Gastrocnemius medialis (tissue), 4 donors: ENCODE data around the gene ZNF443. TPM values are rescaled to one million over a fixed set of nuclear protein-coding genes. Genes with fewer than 3 reads are reported as not detected.
A peak's percentile ranks its signal among the peaks of the same experiment; 100 is the strongest.
"Not testable (repeated sequence)": the region's sequence is repeated elsewhere in the genome, so short reads cannot be mapped to it uniquely, and the experiment has no call there.

Source experiments
- ATAC-seq, 2 donors: fragments of 150-250 bp; one replicate each; pipeline ENCODE4 v1.9.1; 2016
- DNase-seq, 2 donors: peaks; one replicate each; pipeline ENCODE4 v3.0.0-alpha.2; 2019
- H3K27ac ChIP-seq, 4 donors: fragments of 200-600 bp; sonication (generic); 1 replicate in 1 of 4; 2 replicates in 3 of 4; pipeline ENCODE4 v1.5.1; 2016 to 2018; ENCODE audit warnings: mild to moderate bottlenecking in 2 of 4, moderate library complexity in 1 of 4
- H3K27me3 ChIP-seq, 3 donors: fragments of 200-600 bp; sonication (generic) in 2 of 3; 1 replicate in 1 of 3; 2 replicates in 2 of 3; pipeline versions ENCODE4 v1.5.1 to v1.6.0; 2016 to 2019; ENCODE audit warnings: mild to moderate bottlenecking in 1 of 3, moderate library complexity in 1 of 3
- H3K36me3 ChIP-seq, 2 donors: fragments of 200-600 bp; sonication (generic) in 1 of 2; one replicate each; pipeline ENCODE4 v1.5.1; 2017 to 2018
- H3K4me1 ChIP-seq, 2 donors: fragments of 200-600 bp; sonication (generic) in 1 of 2; one replicate each; pipeline ENCODE4 v1.5.1; 2016 to 2017; ENCODE audit warnings: mild to moderate bottlenecking in 2 of 2
- H3K4me3 ChIP-seq, 4 donors: fragments of 200-600 bp; sonication (generic) in 3 of 4; 1 replicate in 1 of 4; 2 replicates in 3 of 4; pipeline ENCODE4 v1.5.1; 2016 to 2019; ENCODE audit warnings: mild to moderate bottlenecking in 2 of 4
- H3K9me3 ChIP-seq, 3 donors: fragments of 200-600 bp; sonication (generic) in 2 of 3; 1 replicate in 1 of 3; 2 replicates in 2 of 3; pipeline ENCODE4 v1.5.1; 2016 to 2019
- POLR2A ChIP-seq, 2 donors: fragments of 450-650 bp; IDR thresholded peaks; one replicate each; pipeline ENCODE4 v1.6.1; 2017; ENCODE audit warnings: antibody characterized with exemption in 2 of 2, mild to moderate bottlenecking in 2 of 2, moderate library complexity in 2 of 2
- in situ Hi-C, 4 donors: fragments of 200-750 bp; cut with MboI; loops; one replicate each; pipeline versions ENCODE4 v1.15.0 to v1.8.0; 2017; ENCODE audit warnings: low sequenced_read_pairs in 4 of 4
- intact Hi-C: fragments of 100-400 bp; cut with DNase I; formaldehyde crosslinking; loops from one replicate; pipeline ENCODE4 v1.15.1; 2023; ENCODE audit warnings: low total_unique reads
- total RNA-seq, 4 donors: library from RNA; depleted of rRNA; stranded (reverse); fragments of >200 nt; gene quantifications; one replicate each; pipeline versions ENCODE4 v1.1.0 to v1.2.3, GENCODE V29; 2016
- TF ChIP-seq, protein P1 (sequence below), 5 experiments: fragments of 450-650 bp in 3 of 5; fragments of 200-600 bp in 2 of 5; sonication (generic) in 2 of 5; IDR thresholded peaks in 4 of 5; conservative IDR thresholded peaks in 1 of 5; 1 replicate in 4 of 5; 2 replicates in 1 of 5; pipeline ENCODE4 v1.5.1; 2016 to 2019; ENCODE audit warnings: antibody characterized with exemption in 5 of 5, mild to moderate bottlenecking in 3 of 5, moderate library complexity in 3 of 5

ZNF443 gene
- total RNA-seq = 1 to 10 TPM in 3 of 4 donors, under 1 TPM in 1; 0.95 to 2.3 (median 1.7) TPM

DNA sequence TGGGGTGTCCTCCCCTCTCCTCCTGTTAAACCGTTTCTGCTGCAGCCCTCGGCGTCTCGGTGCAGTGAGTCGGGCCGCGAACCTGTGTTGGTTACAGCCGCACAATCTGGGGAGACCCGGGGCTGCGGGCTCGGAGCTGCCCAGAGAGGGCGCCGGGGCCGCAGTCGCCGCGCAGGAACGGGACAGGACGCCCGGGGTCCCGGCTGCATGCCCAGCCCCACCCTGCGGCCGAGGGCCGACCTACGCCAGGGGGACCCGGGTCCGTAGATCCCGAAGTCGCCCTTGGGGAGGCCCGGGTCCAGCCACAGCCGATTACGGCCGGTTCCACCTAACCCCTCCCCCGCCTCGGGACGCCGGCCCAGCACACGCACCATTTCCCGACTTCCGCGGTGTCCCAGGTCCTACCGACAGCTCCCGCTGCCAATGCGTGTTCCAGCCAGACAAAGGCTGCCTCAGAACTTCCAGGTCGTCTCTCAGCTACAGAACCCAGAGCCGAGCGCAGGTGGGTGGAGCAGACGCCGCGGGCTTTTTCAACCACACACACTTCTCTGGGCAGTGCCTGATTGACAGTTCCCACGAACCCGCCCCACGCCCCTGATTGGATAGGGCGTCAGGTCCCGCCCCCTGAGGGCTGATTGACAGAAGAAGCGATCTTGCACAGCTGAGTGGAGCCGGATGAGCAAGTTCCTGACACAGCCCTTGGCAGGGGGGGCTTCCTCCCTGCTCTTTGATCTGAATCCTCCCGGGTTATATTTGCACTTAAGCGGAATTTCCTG, at the start of gene ZNF443:
ZNF443 (minus strand) TSS at position 481 of the 776 bp plus-strand sequence; CDS start at position 374, 107 bp downstream.
- H3K4me3 ChIP-seq = peak within 1 kb of the TSS; percentile 78 to 83 (median 80)

DNA sequence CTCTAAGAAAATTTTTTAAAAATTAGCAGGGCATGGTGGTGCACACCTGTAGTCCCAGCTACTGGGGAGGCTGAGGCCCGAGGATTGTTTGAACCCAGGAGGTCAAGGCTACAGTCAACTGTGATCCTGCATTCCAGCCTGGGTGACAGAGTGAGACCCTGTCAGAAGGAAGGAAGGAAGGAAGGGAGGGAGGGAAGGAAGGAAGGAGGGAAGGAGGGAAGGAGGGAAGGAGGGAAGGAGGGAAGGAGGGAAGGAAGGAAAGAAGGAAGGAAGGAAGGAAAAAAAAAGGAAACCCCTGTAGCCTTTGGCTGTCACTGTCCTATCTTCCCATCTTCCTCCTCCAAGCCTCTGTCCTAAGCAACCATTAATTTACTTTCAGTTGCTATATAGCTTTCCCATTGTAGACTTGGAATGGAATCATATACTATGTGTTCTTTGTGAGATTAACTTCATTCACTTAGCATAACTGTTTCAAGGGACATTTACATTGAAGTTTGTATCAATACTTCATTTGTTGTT, 45.5 kb upstream of the ZNF443 start:
- H3K4me3 ChIP-seq, ATAC-seq, DNase-seq, intact Hi-C loops, H3K27ac ChIP-seq, H3K27me3 ChIP-seq, H3K9me3 ChIP-seq, in situ Hi-C loops, H3K4me1 ChIP-seq, H3K36me3 ChIP-seq: not testable (repeated sequence)

More for the DNA sequence above, at the start of gene ZNF443:
- no peaks in the 10 kb centered on the region for H3K9me3 ChIP-seq
- peak within 1 kb of the TSS; percentile 81 to 89 (median 84) for H3K27ac ChIP-seq
- intact Hi-C loops (loop anchor here (1.0 to 5.0 kb wide), 5 partner anchors 38 to 146 kb away; partner anchors contain the start of genes ZNF44, ZNF442, ZNF564 and ZNF799), in situ Hi-C loops (no loop called here)
- TF ChIP-seq, protein P1, sequence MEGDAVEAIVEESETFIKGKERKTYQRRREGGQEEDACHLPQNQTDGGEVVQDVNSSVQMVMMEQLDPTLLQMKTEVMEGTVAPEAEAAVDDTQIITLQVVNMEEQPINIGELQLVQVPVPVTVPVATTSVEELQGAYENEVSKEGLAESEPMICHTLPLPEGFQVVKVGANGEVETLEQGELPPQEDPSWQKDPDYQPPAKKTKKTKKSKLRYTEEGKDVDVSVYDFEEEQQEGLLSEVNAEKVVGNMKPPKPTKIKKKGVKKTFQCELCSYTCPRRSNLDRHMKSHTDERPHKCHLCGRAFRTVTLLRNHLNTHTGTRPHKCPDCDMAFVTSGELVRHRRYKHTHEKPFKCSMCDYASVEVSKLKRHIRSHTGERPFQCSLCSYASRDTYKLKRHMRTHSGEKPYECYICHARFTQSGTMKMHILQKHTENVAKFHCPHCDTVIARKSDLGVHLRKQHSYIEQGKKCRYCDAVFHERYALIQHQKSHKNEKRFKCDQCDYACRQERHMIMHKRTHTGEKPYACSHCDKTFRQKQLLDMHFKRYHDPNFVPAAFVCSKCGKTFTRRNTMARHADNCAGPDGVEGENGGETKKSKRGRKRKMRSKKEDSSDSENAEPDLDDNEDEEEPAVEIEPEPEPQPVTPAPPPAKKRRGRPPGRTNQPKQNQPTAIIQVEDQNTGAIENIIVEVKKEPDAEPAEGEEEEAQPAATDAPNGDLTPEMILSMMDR (IDR thresholded peaks at IDR 0.05 in 4 of 5, conservative IDR thresholded peaks at IDR 0.05 in 1 of 5) = no peak
- peak; percentile 45 to 57 for TF ChIP-seq POLR2A (IDR thresholded peaks at IDR 0.05)
- H3K36me3 ChIP-seq = no peaks in the 10 kb centered on the region
- H3K27me3 ChIP-seq = no peaks in the 10 kb centered on the region
- peak; percentile 98 to 99 for ATAC-seq
- H3K4me1 ChIP-seq = peaks cover 0 to 9% of the 10 kb centered on the region in 2 donors
- peak; percentile 96 to 98 for DNase-seq

DNA sequence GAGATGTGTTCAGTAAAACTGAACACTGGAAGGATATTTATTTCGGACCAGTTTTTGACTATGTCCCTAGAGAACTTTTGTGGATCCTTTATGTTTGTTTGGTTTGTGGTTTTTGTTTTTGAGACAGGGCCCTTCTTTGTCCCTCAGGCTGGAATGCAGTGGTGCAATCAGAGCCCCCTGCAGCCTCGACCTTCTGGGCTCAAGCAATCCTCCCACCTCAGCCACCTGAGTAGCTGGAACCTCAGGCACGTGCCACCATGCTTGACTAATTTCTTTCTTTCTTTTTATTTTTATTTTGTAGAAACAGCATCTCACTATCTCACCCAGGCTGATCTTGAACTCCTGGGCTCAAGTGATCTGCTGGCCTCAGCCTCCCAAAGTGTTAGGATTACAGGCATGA, 44.8 kb upstream of the ZNF443 start:
- TF ChIP-seq POLR2A (IDR thresholded peaks at IDR 0.05) = no peak
- TF ChIP-seq, protein P1 (IDR thresholded peaks at IDR 0.05 in 4 of 5, conservative IDR thresholded peaks at IDR 0.05 in 1 of 5) = no peak
- no peak for ATAC-seq

DNA sequence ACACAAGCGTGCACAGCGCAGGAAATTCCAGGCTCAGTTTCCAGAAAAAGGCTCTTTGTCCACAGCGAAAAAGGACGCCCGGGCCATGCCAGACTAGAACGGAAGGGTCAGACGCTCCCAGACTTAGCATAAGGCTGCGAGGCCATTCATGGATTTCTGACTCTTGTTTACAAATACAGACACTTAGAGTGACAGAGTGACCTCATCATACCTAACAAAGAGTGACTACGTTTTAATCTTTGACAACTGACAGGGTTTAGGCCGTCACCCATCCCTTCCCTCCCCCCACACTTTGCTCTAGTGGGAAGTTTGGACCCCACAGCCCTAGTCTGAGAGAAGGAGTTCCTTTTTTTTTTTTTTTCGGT, 44.2 kb upstream of the ZNF443 start:
- TF ChIP-seq POLR2A (IDR thresholded peaks at IDR 0.05) = no peak
- TF ChIP-seq, protein P1 (IDR thresholded peaks at IDR 0.05 in 4 of 5, conservative IDR thresholded peaks at IDR 0.05 in 1 of 5) = no peak
- DNase-seq (no peak), ATAC-seq (peak; percentile 42 to 57)
- H3K27ac ChIP-seq = peak overlapping the region; percentile 62 to 74 (median 68)
- no peaks in the 10 kb centered on the region for H3K27me3 ChIP-seq
- H3K4me1 ChIP-seq = peaks cover 6 to 7% of the 10 kb centered on the region in 2 donors
- in situ Hi-C loops (no loop called here), intact Hi-C loops (no loop called here)
- H3K4me3 ChIP-seq = peak overlapping the region; percentile 66 to 97 (median 87)
- no peaks in the 10 kb centered on the region for H3K36me3 ChIP-seq
- no peaks in the 10 kb centered on the region for H3K9me3 ChIP-seq

More for the DNA sequence above, 44.8 kb upstream of the ZNF443 start:
- Histone ChIP-seq H3K27ac (no peak overlapping the region), H3K9me3 (no peaks in the 10 kb centered on the region), H3K4me1 (peaks cover 6 to 7% of the 10 kb centered on the region in 2 donors), H3K4me3 (no peak overlapping the region), H3K27me3 (no peaks in the 10 kb centered on the region), H3K36me3 (no peaks in the 10 kb centered on the region)
- intact Hi-C loops (no loop called here), in situ Hi-C loops (no loop called here)
- DNase-seq = no peak

DNA sequence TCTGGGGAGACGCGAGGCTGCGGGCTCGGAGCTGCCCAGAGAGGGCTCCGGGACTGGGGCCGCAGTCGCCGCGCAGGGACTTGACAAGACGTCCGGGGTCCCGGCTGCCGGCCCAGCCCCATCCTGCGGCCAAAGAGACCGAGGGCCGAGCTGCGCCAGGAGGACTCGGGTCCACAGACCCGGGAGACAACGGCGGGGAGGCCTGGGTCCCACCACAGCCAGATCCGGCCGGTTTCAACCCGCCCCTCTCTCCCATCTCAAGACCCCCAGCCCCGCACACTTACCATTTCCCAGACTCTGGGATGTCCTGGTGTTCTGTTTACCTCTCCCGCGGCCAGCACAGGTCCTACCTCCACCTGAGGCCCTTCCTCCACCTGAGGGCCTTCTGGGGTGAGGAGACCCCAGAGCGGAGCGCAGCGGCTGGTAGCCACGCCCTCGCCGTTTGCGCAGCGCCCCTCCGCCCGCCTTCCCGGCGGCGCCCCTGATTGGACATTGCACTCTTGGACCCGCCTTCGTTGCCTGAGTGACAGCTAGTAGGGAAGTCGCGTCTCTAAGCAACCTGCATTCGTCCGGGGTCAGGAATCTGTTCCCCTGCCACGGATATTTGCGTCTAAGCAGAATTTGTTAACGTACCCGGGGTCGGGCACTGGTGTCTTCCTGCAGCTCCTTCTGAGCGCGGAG, 43.7 kb upstream of the ZNF443 start, which contains the start of gene ZNF709:
ZNF709 (minus strand) TSS at position 446 of the 681 bp plus-strand sequence; CDS start at position 287, 159 bp downstream.
- H3K4me1 ChIP-seq = peaks cover 6 to 7% of the 10 kb centered on the region in 2 donors
- peak; percentile 78 to 83 for DNase-seq
- intact Hi-C loops = no loop called here
- no peaks in the 10 kb centered on the region for H3K27me3 ChIP-seq
- peak within 1 kb of the TSS; percentile 66 to 97 (median 87) for H3K4me3 ChIP-seq
- peak in 1 of 2 donors; percentile 8 for TF ChIP-seq POLR2A (IDR thresholded peaks at IDR 0.05)
- TF ChIP-seq, protein P1 (IDR thresholded peaks at IDR 0.05 in 4 of 5, conservative IDR thresholded peaks at IDR 0.05 in 1 of 5) = no peak
- peak within 1 kb of the TSS; percentile 62 to 74 (median 68) for H3K27ac ChIP-seq
- in situ Hi-C loops = no loop called here
- no peaks in the 10 kb centered on the region for H3K36me3 ChIP-seq
- ATAC-seq = peak; percentile 98 to 99
- H3K9me3 ChIP-seq = no peaks in the 10 kb centered on the region
